Stimulated activated CD4-positive, alpha-beta T cell treated with anti-CD3 and anti-CD28 coated beads, Interleukin-15, amount 100 ng/mL, for 1 hour (primary cell): ENCODE results near the gene NHS.

ENCODE experiments used
- DNase-seq, 2 donors: peaks; one replicate each; pipeline ENCODE4 v3.0.0-alpha.2; 2020; ENCODE audit warnings: low read depth in 1 of 2, low spot score in 1 of 2

Gene NHS

DNA sequence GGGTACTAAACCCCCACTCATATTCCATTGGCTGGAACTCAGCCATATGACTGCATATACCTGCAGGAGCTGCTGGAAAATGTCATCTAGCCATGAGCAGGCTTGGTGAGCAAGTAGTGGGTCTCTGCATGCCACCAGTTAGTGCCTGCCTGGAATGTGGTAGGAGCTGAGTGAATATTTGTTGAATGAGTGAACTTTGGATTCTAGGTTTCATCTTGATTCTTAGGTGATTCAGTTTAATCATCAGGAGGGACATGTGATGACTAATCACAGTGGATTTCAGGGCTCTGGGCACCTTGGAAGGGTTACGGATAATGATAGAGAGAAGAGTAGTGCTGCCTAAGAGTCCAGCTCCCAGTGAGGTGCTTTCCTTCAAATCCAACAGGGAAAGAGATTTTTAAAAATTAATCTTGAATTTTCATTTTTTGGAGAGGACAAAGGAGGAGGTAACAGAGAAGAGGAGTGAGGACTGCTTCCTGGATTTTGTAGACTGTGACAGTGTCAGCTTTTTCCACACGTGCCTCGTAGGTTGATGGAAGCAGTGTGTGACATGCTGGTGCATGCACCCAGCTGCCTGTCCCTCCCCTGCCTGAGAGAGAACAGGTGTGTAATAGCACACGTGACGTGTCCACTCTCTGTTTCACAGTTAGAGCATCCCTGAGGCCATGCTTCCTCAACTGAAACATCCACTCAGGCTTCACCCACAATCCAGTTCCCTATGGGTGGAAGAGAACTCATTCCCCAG, 30.4 kb downstream of the NHS start:
- DNase-seq: no peak

DNA sequence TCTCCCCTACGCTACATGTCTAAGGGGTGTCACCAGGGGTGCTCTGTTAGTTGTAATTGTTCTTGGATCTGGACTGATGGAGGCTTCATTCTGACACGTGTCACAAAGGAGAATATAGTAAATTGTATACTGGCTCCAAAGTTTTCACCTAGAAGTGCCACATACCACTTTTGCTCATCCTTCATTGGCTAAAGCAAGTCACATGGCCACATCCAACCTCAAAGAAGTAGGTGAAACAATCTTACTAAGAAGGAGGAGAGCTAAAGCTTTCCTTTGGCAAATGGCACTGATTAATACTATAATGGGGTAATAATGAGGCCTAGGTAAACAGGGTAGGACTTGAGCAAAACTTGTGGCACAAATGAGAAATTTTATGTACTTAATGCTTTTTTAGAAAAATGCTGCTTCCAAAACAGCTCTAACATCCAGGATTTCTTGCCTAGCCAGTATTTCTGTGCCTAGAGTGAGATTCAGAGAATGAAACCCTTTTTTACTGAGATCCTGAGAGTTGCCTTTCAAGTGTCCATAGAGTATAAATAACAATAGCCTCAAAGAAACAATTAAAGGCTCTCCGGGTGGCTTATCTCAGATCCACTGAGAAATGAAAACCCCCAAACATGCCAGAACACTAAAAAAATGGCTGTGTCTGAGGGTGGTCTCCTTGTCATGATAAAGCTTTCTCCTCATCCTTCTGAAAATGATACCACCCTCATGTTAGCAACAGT, 34.7 kb downstream of the NHS start:
- no peak for DNase-seq

DNA sequence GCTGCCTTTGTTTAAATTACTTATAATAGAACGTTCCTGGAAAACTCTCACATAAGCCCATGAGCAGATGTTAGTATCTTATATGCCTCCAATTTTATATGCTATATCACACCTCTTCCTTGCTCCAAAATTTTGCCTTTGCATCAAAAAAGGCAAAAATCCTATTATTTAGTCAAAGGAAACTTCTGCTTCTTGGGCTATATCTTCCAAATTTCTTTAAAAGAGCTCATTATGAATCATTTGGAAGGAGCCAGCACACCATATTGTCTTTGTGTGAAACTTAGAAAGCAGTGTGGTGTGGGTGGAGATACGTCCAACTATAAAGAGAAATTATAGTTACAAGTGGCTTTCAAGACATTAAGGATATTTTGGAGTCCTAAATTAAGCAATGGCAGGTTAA, 35.7 kb downstream of the NHS start:
- no peak for DNase-seq

DNA sequence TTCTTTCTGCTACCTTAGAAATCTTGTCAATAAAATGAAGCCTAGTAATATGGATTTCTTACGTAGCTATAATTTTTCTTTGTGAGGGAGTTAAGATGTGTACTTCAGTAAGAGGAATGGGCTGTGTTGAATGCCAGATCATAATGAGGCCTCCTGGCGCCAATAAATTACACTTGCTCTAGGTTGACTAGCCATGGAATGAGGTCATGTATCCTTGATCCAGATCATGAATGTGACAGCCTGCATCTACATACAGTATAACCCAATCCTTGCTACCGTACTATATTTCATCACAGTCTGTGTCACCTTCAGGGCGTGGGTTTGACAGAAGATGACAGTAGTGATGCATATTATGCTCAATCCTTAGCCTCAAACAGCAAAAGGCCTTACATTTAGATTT, 36.2 kb downstream of the NHS start:
- no peak for DNase-seq

DNA sequence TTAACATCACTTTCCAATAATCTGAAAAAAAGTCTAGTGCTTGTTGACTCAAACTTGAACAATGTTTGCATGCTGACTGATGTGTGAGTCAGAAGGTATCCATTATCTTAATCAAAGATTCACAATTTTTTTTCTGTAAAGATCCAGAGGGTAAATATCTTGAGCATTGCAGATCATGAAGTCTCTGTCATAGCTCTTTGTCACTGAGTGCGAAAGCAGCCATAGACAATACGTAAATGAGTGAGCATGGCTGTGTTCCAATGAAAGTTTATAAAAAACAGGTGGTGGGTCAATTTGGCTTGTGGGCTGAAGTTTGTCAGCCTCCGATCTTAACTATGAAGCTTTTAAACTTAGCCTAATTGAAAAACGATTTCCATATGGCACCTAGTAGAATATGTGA, 37.7 kb downstream of the NHS start:
- DNase-seq: no peak

DNA sequence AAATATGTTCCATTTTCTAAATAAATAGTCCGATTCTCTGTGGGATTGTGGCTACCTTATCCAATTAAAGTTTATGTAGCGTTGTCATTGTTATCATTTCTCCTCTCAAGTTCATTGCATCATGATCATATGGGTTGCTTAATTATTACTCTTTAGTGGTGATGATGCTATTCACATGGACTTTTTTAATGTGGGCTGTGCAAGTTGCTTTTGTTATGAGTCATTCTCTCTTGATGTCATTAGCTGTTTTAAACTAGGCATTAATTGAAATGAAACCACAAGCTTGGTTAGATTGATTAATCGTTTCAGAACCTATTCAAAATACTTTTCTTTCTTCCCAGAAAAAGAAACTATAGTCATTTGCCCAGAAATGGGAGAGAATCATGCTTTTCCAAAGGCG, 38.2 kb downstream of the NHS start:
- no peak for DNase-seq

DNA sequence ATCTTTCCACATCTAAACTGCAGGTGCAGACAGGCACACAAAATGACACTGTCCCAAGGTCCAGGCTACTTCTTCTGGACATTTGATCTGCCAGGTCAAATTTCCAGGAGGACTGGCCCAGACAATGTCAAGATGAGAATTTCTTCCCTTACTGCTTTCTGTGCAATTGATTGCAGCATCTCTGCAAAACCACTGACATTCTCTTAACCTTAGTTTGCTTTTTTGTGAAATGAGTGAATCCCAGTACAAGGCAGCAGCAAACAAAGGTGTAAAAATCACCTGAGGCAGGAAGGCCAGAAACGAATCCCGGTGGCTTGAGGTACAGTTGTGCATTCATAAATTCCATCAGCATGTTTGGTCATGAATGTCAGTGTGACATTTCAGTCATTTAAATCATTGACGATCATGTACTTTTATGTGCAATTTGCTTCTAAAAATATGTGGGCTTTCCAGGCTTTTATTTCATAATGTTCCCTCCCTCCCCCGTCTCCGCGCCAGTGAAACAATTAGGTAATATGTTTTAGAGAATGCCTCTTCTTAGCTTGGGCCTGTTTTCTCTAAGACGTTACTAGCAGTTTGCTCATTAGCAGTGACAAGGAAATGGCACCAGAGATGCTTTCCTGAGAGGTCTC, 39.1 kb downstream of the NHS start:
- no peak for DNase-seq

DNA sequence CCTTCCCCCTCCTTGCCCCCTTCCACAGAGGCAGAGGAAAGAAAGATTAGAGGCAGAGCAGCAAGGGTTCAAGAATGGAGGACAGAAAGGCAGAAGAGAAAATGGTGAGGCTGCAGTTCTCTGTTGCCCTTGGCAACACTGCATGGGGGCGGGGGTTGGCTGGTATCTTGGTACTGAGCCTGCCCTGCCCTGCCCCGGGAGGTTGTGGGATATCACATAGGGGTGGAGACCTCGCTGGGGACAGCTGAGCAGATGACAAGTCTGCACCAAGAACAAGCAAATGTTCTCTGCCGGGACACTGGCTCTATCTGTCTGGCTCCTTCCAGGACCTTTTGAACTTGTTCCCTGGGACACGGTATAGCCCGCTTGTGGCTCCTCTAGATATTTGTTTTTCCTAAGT, 39.8 kb downstream of the NHS start:
- no peak for DNase-seq

DNA sequence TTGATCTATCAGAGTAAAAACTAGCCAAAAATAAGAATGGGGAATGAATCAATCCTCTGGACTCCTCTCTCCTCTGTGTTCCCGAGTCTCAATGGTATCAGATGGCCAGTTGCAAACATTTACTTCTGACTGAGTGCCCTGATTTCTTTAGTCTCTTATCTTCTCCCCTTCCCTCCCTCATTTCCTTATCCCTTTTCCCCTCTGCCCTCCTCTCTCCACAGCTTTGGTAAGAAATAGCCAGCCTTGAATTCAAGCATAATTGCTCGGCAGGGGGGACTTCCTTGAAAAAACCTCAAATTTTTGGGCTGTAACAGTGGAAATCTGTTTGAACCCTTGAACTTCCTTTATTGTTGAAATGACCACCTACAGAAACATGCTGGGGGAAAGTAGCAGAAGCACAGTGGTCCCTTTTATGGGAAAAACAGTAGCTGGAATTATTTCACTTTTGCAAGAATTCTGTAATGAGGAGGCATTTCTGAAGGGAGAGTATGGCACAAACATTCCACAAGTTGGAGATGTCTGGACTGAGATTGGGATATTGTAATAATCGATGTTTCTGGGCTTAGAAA, 40.3 kb downstream of the NHS start:
- no peak for DNase-seq

DNA sequence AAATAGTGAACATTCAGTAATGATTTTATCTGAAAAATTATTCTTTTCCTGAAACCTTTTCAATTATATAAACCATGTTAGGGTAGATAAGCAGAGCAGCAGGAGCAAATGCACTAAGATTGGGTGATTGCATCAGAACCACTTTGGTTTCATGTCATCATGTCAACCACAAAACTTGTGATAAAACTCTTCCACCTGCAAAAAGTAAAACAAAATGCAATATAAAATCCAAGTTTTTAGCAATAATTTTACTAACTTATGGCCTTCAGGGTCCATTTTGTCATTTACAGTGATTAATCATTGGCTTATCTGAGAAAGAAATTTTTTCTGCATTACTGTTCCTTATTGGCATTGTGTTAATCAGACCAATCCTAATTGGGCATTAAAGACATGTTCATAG, 42.4 kb downstream of the NHS start:
- DNase-seq: no peak

DNA sequence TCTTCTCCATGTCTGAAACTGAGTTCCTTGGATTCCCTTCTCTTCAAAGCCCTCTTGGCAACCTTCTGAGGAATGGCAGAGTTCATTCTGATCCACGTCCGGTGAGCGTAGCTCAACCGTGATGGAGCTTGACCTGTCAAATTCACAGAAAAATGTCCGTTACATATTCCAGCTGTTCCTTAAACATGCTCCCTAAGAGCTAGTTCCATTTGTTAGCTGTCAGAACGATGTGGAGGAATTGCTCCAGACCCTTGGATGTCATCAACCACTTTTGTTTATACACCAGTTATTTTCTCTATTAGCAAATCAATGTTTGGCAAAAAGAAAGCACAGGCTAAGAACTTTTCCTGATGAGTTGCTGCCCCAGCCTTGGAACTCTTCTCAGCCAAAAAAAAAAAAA, 50.1 kb downstream of the NHS start:
- DNase-seq: no peak

DNA sequence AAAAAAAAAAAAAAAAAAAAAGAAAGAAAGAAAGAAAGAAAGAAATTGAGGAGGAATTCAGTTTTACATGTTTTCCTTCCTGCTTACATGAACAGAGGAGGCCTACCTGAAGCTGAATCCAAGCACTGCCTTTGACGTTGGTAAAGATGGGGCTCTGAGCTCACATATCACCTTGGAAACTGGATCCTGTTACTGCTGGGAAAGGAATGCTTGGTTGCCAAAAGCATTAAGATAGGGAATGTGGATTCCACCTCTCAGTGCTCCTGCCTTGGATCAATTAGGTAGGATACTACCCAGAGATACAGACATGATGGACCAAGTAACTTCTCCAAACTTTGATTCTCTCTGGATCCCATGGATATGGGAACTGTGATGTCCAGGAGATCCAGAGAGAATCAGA, 50.6 kb downstream of the NHS start:
- DNase-seq: no peak

DNA sequence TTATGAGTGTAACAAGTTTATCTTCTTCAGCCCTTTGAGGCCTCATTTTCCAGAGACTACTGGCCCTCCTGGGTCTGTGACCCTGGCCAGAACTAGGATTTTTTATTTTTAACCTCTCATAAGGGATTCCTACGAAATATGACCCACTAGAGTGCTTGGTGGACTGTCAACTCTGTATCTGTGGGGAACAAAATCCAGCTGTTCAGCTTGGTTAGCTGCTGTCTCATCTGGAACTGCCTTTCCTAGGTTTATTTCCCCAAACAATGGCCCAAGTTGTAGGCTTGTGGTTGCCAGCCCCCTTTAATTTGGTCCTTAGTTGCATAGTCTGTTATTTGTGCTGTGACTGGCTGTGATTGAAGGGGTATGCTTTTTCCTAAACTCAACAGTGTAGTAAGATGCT, 56.2 kb downstream of the NHS start:
- DNase-seq: no peak

DNA sequence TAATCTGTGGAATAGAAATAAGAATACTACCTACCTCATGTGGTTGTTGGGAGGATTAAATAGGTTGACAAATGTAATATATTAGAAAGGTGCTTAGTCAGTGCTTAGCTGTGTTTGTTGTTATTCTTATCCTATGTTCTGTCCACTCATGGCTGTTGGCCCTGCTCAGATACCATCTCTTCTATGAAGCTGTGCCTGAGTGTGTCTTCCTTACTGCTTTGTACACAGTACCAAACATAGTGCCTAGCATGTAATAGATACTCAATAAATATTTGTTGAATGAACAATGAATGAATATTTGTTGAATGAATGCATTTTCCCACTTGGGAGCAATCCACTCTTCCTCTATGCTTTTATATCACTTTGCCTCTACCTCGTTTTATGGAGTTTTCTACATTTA, 57.2 kb downstream of the NHS start:
- no peak for DNase-seq

DNA sequence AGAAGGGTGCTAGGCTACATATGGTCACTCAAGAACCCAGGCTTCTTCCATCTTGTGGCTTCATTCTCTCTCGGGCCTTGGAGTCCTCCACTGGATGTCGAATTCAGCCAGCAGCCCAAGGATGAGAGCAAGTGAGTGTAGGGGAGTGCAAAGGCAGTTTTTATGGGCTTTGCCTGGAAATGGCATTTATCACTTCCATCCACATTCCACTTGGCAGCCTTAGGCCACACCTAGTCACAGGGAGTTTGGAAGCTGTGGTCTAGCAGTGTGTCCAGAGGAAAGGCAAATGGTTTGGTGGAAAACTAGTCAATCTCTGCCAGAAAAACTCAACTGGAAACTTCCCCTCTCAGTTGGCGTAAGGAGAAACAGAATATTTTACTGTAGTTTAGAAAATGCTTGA, 59.0 kb downstream of the NHS start:
- no peak for DNase-seq

DNA sequence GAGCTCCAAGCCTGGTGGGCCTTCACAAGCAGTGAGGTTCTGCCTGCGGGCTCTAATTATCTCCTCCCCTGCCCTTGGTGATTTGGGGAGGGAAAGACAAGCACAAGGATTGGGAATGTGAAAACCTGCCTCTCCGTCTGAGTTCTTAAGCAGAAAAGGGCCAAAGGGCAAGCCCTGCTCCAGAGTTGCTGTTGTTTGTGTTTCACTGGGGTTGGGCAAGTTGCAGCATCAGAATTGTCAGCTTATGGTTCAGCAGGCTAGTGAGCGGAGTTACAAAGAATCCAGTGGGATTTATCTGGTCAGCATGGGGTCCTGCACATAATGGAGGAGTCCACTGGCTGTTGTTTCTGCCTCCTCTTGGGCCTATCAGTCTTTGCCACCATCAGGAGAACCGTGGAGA, 60.5 kb downstream of the NHS start:
- DNase-seq: no peak

DNA sequence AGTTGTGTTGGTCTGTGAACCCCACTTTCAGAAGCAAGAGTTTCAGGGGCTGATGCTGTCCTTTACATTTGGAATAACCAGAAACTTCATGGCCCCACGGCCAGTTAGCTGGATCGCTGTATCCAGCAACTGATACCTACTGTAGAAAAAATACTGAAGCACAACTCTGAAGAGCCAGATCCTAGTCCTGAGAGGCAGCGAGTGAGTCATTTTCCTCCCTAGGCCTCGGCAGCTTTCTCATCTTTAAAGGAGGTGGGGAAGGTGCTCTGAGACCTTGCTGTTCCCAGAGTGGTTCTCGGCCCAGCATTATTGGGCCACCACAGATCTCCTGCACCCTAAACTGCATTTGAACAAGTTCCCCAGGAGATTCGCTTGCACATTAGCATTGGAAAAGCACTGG, 63.2 kb downstream of the NHS start:
- DNase-seq: no peak

DNA sequence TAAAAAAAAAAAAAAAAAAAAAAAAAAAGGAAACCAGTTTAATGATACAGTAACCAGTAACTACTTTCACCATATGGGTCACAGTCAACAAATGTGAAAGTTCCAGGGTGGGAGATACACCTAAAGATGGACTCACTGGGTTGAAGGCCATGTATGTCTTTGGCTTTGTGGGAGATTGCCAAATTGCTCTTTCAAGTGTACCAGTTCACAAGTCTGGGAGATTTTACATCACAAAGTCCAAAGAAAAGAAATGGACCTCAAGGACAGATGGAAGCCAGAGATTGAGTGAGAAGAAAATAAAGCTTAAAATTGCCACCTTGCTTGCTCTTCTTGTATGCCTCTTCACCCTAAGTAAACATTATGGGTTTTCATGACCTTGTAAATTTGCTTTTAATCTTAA, 65.3 kb downstream of the NHS start:
- DNase-seq: no peak

DNA sequence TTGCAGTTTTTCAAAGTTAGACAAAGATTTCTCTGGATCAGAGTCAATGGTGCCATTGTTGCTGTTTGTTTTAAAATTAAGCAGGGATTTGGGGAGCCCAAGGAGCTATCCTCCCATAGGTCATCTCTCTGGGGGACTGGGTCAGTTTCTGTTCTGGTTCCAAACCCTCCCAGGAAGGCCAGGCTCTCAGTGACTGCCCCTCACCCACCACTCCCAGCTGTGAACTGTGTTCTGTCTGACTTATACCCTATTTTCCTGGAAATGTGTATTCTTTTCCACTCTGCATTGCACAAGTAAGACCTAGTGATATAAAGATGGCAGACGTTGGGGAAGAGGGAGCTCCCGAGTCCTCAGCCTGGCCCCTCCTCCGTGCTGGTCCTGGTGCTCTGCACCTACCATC, 65.8 kb downstream of the NHS start:
- DNase-seq: no peak

DNA sequence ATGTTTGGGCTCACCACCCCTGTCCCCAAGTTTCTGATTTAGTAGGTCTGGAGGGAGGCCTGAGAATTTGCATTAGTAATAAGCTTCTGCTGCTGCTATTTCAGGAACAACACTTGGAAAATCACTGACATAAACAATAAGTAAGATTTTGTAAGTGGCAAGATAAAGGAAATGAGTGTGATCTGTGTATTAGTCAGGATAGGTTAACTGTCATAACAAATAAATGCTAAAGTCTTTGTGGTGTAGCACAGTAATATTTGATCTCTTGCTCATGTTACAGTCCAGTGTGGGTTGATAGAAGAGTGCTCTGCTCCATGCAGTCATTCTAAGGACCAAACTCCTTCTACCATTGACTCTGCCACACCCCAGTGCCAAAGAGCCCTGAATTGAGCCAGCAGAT, 67.0 kb downstream of the NHS start:
- DNase-seq: no peak

DNA sequence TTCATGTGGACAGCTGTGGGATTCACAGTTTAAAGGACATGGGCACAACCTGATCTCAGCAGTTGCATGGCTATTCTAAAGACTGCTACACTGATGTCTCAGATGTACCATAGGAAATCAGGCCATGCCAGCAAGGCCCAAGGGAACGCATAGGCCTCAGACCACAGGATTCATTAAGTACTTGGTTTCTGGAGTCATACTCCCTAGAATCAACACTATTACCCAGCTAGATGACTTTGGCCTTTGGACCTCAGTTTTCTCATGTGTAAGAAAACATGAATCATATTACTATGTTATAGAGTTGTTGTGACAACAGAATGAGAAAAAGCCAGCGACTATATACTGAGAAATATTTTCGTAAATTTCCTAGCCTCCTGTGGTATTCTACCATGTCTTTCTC, 67.9 kb downstream of the NHS start:
- DNase-seq: no peak

DNA sequence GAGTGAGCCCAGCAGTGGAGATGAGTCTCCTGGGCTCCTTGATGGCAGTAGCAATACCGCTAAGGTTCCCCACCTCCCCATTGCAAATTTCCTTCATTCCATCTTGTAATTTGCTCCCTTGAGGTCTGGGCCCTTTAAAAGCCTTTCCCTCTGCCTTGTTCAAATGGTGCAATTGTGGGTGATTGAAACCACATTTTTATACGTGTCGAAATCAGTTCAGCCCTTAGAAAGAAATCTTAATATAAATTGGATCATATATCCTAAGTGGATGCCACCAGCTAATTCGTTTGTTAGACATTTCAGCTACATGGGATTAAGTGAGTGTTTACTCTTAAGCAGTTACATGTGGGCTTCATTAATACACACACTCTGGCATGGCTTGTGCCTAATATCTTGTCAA, 68.6 kb downstream of the NHS start:
- DNase-seq: no peak
